ENCODE measurements around the gene LECT2.

DNA sequence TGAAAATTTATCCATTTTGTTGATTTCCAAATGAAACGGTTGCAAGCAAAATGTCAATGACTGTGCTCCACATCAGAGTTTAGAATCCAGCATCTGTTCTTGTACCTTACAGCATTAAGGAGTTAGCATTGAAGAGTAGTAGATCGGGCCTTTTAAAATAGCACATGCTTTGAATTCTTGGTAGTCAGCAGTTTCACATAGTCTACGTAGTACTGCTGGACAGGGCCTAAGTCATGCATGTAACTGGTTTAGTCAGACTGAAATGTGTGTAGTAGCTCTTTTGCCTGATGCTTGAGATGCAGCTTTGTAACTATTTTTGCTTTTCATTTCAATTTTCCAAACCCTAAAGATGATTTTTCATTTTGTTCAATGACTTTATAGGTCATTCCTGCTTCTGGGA is 19.8 kb downstream of the LECT2 start:
- TF ChIP-seq, protein P1, sequence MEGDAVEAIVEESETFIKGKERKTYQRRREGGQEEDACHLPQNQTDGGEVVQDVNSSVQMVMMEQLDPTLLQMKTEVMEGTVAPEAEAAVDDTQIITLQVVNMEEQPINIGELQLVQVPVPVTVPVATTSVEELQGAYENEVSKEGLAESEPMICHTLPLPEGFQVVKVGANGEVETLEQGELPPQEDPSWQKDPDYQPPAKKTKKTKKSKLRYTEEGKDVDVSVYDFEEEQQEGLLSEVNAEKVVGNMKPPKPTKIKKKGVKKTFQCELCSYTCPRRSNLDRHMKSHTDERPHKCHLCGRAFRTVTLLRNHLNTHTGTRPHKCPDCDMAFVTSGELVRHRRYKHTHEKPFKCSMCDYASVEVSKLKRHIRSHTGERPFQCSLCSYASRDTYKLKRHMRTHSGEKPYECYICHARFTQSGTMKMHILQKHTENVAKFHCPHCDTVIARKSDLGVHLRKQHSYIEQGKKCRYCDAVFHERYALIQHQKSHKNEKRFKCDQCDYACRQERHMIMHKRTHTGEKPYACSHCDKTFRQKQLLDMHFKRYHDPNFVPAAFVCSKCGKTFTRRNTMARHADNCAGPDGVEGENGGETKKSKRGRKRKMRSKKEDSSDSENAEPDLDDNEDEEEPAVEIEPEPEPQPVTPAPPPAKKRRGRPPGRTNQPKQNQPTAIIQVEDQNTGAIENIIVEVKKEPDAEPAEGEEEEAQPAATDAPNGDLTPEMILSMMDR (IDR thresholded peaks at IDR 0.05): no peak
- TF ChIP-seq EZH2 (IDR thresholded peaks at IDR 0.05): no peak

Measured in neural progenitor cell (in vitro differentiated cells).